Activated T-helper 1 cell treated with anti-CD3 and anti-CD28 coated beads, Interleukin-2, amount 50 U/mL, for 16 hours (primary cell): ENCODE measurements around the gene PSD4.
A peak's percentile ranks its signal among the peaks of the same experiment; 100 is the strongest.

Experiments used
- DNase-seq, 2 donors: peaks; one replicate each; pipeline ENCODE4 v3.0.0-alpha.2; 2020; ENCODE audit warnings: low read depth in 1 of 2, low spot score in 1 of 2

PSD4 gene

DNA sequence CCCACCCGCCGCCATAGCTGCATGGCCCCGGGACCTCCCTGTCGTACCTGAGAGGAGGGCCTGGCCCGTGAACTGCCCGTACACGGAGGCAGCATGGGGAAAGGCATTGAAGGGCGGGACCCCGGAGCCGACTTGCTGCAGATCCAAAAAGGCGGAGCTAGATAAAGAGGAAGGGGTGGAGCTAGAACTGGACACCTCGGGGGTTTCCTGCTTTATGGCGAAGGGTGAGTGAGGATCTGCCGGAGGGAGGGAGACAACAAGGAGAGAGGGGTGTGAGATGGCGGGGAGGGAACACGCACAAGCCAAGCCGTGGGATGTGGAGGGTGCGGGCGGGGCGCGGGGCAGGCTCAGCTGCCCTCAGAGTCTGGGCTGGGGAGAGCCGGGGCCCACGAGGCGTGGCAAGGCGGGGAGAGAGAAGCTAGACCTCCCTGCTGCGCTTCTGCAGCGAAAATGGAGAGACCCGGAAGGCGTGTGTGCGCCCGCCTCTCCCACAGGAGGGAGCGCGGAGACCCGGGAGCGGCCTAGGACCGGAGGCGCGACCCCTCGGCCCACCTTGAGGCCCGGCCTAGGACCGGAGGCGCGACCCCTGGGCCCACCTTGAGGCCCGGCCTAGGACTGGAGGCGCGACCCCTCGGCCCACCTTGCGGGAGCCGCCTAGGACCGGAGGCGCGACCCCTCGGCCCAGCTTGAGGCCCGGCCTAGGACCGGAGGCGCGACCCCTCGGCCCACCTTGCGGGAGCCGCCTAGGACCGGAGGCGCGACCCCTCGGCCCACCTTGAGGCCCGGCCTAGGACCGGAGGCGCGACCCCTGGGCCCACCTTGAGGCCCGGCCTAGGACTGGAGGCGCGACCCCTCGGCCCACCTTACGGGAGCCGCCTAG, 61.8 kb downstream of the PSD4 start:
- peak; percentile 17 to 48 for DNase-seq

DNA sequence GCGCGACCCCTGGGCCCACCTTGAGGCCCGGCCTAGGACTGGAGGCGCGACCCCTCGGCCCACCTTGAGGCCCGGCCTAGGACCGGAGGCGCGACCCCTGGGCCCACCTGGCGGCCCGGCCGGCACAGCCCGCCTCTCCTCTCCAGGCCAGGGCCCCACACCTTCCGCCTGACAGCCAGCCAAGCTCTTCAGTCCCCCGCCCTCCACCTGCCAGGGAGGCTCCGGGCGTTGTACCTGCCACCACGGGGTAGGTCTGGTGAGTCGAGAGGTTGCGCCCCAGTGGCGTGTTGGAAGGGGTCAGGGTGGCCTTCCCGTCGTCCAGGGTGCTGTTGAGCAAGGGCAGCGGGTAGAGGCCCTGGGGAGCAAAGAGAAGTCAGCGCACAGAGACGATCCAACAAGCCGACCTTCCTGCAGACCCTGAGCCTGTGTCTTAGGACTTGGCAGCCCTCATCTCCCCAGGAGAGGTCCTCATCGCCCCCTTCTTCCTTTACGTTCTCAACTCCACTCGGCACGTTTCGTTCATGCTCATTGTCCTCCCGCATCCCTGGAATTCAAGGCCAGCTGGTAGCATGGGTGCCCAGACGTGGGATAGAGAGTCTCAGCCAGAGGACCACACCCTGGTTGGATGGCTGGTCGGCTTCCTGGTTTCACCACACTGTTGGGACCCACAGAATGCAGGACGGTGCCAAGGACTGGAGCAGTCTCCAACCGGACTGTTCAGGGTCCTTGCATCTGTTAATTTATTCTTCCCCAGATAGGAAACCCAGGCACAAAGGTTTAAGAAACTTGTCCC, 62.8 kb downstream of the PSD4 start:
- DNase-seq, result no peak

- DNase-seq, result no peak
Measured at GRCh38 chr2:113237604-113238160, 63.9 kb downstream of the PSD4 start.

DNA sequence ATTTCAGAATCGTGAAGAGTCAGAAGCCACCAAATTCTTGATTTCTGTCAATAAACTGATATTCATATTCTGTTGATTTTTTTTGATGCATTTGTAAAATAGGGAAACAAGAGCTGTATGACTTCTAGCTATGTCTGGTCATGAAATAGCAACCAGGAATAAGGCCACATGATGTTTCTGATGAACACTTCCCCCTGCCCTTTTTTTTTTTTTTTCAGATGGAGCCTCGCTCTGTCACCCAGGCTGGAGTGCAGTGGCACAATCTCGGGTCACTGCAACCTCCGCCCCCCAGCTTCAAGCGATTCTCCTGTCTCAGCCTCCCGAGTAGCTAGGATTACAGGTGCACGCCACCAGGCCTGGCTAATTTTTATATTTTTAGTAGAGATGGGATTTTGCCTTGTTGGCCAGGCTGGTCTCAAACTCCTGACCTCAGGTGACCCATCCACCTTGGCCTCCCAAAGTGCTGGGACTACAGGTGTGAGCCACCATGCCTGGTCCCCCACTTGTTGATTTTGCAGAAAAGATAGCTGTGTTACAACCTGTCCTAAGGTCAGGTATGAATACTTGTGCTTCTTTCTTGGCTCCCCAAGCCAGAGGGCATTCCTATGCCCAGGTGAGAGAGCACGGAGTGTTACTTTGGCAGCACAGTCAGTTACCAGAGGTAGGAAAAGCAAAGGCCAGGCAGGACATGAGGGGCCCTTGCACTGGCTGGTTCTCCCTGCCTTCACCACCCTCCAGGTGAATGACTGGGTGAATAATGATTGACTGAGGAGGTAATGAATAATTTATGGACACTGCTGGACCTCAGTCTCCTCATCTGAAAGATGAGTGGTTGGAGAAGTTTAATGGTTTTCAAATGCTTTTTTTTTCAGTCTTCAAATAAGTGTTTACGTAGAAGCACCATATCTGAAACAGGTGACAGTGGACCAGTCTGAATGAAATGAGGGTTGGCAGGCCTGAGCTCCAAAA, 65.4 kb downstream of the PSD4 start:
- DNase-seq, result no peak

DNA sequence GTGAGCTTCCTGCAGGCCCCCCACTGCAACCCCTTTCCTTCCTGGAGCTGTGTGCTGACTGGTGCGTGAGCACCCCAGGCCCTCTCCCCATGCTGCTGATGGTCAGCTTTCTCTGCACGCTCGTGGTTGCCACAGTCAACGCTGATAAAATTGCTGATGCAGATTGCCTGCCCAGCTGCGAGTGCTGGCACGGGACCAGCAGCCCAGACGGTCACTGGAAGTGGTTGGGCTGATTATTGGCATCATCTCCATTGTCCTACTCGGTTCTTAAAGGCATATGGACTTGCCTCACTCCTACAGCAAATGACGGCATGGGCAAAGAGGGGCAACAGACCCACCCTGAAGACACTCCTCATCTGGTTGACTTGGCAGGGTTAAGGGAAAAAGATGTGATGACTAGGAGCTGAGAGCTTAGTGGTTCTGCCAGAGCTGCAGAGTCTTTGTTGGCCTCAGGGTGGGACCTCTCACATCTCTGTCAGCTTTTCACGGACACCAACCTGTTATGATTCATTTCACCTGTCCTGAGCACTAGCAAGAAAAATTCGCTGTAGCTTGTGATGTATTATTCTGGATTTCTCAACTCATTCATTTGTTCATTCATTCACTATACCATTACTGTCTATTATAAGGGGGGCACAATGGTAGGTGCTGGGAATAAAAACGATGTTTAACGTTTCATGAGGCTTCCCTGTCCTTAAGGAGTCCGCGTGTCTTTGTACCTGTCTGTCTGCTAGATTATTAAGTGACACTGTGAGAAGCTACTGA, 66.6 kb downstream of the PSD4 start:
- DNase-seq, result no peak

DNA sequence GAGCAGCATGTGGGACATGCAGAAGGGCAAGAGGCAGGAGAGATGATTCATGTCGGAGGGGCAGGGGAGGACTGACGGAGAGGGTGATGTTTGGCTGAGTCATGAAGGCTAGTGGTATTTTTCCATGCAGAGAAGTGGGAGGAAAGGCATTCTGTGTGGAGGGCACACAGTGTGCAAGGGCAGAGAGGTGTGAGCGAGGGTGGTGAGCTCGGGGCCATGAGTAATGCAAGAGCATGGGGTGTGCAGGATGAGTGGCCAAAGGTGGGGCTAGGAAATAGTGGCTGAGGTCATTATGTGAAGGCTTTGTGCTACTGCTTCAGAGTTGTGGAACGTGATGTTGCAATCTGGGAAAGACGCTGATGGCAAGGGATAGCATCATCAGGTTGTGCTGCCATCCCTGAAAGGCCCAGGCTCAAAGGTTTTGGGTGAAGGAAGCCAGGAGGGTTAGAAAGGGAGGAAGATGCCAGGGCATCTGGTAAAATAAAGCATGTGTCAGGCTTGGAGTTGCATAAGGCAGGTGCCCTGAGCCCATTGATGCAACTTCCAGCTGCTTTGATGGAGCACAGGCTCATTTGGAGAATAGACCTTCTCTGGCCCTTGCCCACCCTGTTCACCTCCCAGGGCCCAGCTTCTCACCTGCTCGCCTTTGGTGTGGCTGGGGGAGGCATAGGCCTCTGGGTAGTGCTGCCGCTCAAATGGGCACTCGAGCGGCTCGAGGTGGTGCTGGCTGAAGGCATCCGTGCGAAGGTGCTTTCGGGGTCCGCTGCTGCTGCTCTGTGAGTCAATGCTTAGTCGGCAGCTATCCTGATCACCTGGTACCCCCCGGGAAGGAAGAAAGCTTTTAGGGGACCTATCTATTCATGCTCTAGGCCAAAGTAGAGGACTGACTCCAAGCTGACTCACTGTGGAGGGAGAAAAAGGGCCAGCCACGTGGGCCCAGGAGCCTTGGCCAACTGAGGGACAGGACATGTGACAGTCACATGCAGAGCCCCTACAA, 67.4 kb downstream of the PSD4 start:
- DNase-seq, result peak in 1 of 2 donors; percentile 31

DNA sequence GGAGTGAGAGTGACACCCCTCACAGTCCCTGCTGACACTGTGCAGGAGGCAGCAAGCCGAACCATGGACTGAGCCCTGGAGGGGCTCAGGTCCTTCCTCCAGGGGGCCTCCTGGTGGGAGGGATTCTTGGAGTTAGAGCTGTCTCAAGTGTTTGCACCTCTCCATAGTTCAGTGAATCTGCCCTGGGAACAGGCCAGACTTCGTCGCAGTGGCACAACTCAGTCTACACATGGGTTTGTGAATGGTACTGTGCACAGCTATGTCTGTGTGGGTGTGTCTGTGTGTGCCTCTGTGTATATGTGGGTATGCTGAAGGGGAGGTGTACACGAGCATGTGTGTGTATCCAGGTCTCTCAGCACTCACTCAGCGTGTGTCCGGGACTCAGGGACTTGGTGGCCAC, 68.6 kb downstream of the PSD4 start:
- no peak for DNase-seq

DNA sequence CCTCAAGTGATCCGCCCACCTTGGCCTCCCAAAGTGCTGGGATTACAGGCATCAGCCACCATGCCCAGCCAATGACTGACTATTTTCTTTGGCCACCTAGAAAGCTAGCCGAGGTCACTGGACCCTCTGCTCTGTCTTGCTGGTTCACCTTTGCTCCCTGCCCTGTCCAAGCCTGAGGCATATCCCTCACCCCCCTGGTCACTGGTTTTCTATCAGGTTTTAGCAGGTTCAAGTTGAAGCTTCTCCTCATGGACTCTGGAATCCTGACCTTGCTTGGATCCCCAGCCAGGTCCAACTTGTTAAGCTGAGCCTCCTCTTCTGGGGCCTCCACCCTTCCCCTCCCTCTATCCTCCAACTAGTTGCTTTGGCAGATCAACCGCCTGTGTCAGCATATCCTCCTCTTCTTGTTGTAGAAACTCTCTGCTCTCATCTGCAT, 71.5 kb downstream of the PSD4 start:
- no peak for DNase-seq

GRCh38 chr2:113246606-113247005, 72.8 kb downstream of the PSD4 start:
- DNase-seq, result no peak

- DNase-seq, result peak; percentile 56 to 61
Measured at GRCh38 chr2:113248997-113249770, 75.4 kb downstream of the PSD4 start.

- DNase-seq, result no peak
Measured at GRCh38 chr2:113251118-113251517, 77.3 kb downstream of the PSD4 start.

GRCh38 chr2:113252047-113252590, 78.3 kb downstream of the PSD4 start:
- DNase-seq, result no peak

DNA sequence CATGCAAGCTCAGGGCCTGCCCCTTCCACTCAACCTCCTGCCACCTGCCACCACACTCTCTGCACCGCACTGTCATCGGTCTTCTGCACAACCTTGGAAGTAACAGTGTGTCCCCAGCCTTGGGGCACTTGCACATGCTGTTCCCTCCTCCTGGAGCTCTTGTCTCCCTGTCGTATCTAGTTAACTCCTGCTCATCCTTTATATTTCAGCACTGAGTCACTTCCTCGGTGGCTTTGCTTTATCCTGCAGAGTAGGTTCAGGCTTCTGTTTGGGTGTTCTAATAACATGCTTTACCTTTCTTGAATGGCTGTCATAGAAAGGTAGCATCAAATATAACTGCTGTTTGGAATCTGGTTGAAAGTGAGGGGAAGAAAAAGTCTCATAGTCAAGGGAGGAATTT, 79.7 kb downstream of the PSD4 start:
- no peak for DNase-seq

DNA sequence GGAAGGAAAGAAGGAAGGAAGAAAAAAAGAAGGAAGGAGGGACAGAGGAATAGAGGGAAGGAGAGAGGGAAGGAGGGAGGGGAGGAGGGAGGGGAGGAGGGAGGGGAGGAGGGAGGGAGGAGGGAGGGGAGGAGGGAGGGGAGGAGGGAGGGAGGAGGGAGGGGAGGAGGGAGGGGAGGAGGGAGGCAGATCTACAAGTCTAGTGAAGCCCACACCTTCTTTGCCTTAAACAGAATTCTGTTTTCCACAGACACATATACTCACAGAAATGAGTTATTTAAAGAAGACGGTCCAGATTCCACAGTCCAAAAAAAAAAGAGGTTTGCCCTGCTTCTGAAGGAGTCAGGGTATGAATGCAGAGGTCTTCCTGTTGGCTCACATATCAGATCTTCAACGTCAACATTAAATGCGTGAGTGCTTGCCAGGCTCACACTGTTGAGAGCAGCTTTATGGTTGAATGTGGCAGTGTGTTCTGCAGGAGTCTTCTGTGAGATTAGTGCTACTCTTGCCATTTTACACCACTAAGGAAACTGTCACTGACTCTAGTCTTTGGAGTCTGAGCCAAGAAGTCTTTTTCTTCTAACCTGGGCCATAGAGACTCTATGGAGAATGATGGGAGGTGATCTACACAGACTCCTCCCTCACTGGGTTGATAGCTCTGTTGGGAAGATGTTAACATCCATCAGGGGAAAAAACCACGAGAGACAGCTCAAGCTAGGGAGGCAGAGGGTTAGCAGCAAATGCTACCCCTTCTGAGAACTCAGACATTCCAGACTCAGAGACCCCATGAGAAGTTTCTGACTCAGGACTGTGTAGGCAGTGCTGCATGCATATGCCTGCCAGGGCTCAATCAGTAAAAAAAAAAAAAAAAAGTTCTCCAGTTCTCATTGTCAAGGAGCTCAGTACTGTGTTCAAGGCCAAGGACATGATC, 81.6 kb downstream of the PSD4 start:
- no peak for DNase-seq

DNA sequence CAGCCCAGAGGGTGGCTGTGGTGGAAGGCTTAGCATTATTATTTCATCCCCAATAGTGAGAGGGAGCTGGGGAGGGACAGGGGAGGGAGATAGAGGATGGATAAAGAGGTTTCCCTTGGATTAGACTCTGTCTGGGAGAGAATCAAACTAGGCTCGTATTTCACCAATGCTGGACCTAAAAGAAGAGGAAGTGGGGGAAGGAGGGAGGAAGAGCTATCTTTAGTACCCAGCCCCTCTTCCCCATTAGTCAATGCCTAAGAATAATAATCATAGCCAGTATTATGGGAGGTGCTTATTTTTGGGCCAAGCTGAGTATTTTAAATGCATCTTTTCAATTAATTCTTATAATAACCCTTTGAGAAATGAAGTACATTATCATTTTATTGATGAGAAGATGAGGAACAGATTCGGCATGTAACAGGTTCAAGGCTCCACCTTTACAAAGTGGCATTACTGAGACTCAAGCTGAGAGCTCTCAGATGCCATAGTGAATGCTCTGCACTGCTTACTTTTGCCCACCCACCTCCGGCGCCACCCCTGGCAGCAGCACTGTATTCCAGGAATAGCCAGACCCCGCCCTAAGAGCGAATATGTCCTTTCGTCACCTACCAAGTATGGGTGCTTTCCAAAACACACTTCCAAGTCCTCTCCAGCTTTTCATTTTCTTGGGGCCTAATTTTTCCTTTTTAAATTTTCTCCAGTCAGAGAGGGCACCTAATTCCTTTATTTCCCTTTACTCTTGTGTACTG, 83.9 kb downstream of the PSD4 start:
- DNase-seq, result no peak
